ENCODE data around the gene KHDC4.

KHDC4 gene

DNA sequence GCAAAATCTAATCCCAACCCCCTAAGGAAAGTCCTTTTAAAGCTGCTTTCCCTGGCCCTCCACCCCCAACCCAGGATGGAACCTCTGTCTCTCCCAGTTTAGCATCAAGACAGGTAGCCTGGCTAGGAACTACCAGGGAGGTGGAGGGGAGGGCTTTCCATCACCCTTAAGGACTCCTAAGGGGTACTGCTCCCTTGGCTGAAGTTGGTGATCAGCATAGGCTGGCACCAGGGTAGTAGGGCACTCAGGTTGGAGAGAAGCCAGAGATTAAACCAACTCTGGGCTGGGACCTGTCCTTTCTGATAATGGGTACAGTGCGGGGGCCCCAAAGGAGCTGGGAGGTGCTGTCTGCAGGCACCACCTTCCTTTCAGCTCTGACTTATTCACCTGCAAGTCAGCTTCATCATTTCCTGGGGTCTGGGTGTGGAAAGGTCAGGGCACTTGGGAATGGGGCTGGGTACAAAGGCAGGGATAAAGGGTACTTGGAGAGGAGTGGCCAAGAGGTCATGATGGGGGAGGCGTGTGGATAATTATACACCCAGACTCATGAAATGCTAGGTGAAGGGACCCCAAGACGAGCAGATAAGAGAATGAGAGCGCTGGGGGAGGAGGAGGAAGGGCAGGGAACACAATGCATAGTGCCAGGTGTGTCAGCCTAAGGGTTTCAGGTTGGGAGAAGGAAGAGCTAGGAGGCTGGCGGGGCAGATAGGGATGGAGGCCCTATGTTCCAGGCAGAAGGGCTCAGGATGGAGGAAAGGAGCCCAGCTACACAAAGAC, 42.9 kb upstream of the KHDC4 start:
- peak overlapping the region; percentile 83 to 84 for H3K4me3 ChIP-seq (ENCODE audit: low read length in 2 of 2)
- H3K9ac ChIP-seq (ENCODE audit: low read depth in 1 of 2, low read length in 2 of 2) = peak overlapping the region; percentile 82 to 83
- H3K27me3 ChIP-seq (ENCODE audit: control insufficient read depth in 2 of 2, insufficient read depth in 2 of 2, low read length in 2 of 2) = no peaks in the 10 kb centered on the region
- no peaks in the 10 kb centered on the region for H3K9me3 ChIP-seq (ENCODE audit: control insufficient read depth in 2 of 2, low read length in 2 of 2)
- peak overlapping the region; percentile 87 to 94 for H3K27ac ChIP-seq (ENCODE audit: low read depth in 2 of 2, low read length in 2 of 2)
- peaks cover 66 to 69% of the 10 kb centered on the region in 2 donors for H3K4me1 ChIP-seq (ENCODE audit: control insufficient read depth in 2 of 2, insufficient read depth in 2 of 2, low read length in 2 of 2)
- H3K36me3 ChIP-seq (ENCODE audit: control insufficient read depth in 2 of 2, insufficient read depth in 2 of 2, low read length in 2 of 2) = peaks cover 0 to 5% of the 10 kb centered on the region in 2 donors

DNA sequence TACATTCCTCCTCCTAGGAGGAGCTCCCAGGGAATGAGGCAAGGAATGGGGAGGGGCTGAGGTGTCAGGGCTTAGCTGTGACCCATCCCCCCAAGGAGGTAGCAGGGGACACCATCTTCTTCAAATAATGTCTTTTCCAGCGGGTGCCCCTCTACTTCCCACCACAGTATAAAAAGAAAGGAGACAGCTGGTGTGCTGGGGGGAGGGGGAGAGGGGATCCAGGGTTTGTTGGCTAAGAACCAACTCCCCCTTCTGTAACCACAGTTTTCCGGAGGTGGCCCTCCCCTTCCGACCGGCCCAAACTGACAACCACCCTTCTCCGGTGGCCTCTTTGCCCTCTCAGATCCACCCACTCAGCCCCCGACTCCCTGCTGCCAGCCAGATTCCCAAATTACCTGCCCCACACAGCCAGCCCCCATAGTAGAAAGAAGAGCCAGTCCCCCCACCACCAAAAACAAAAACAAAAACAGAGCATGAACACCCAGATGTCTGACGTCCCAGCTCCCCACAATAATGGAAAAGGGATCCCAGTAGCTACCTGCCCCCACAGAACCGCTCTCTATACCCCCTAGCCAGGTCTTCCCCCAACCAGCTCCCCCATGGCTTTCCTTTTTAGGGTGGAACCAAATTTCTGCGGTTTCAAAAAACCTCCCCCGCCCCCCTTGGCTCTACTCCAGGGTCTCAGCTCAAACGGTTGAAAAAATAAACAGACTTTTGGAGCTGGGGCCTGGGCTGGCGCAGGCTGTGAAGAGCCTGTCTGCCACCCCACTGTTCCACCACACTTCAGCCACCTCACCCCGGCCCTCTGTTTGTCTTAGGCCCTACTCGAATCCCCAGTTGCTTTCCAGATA, 42.1 kb upstream of the KHDC4 start:
- Histone ChIP-seq H3K4me3 (ENCODE audit: low read length in 2 of 2) (peak overlapping the region; percentile 83 to 84), H3K9ac (ENCODE audit: low read depth in 1 of 2, low read length in 2 of 2) (peak overlapping the region; percentile 82 to 83), H3K27ac (ENCODE audit: low read depth in 2 of 2, low read length in 2 of 2) (peak overlapping the region; percentile 87 to 94), H3K4me1 (ENCODE audit: control insufficient read depth in 2 of 2, insufficient read depth in 2 of 2, low read length in 2 of 2) (peaks cover 58 to 67% of the 10 kb centered on the region in 2 donors), H3K36me3 (ENCODE audit: control insufficient read depth in 2 of 2, insufficient read depth in 2 of 2, low read length in 2 of 2) (peaks cover 0 to 5% of the 10 kb centered on the region in 2 donors), H3K9me3 (ENCODE audit: control insufficient read depth in 2 of 2, low read length in 2 of 2) (no peaks in the 10 kb centered on the region), H3K27me3 (ENCODE audit: control insufficient read depth in 2 of 2, insufficient read depth in 2 of 2, low read length in 2 of 2) (no peaks in the 10 kb centered on the region)

DNA sequence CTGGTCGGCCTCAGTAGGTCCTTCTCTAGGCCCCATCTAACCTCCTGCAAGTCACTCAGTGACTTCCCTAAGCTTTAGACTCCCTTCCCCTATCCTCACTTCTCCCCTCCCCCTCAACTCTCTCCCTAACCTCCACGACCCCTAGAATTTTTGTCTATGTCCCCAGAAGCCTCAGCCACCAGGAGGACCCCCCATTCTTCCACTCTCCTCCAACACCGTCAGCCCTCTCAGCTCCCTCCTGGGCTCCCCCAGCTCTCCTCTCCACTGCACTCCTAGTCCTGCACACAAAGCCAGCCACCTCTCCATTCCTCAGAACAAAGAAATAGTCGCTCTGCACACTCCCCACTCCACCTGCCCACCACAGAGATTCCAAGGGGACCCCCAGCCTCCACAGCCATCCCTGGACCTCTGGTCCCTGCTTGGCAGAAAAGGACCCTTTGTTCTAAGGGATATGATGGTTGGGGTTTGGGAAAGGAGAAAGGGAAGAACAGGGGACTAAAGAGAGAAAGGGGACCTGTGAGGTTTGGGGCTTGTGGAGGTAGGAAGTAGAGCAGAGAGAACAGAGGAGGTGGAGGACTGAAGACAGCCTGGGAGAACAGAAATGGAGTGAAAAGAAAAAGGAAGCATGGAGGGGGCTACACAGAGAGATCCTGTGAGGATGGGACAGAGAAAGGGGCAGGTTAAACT, 41.3 kb upstream of the KHDC4 start:
- H3K9ac ChIP-seq (ENCODE audit: low read depth in 1 of 2, low read length in 2 of 2) = peak overlapping the region; percentile 43 to 82
- H3K27me3 ChIP-seq (ENCODE audit: control insufficient read depth in 2 of 2, insufficient read depth in 2 of 2, low read length in 2 of 2) = no peaks in the 10 kb centered on the region
- peak overlapping the region; percentile 68 to 84 for H3K4me3 ChIP-seq (ENCODE audit: low read length in 2 of 2)
- H3K9me3 ChIP-seq (ENCODE audit: control insufficient read depth in 2 of 2, low read length in 2 of 2) = no peaks in the 10 kb centered on the region
- peaks cover 0 to 5% of the 10 kb centered on the region in 2 donors for H3K36me3 ChIP-seq (ENCODE audit: control insufficient read depth in 2 of 2, insufficient read depth in 2 of 2, low read length in 2 of 2)
- peak overlapping the region; percentile 55 to 94 for H3K27ac ChIP-seq (ENCODE audit: low read depth in 2 of 2, low read length in 2 of 2)
- H3K4me1 ChIP-seq (ENCODE audit: control insufficient read depth in 2 of 2, insufficient read depth in 2 of 2, low read length in 2 of 2) = peaks cover 54 to 65% of the 10 kb centered on the region in 2 donors

DNA sequence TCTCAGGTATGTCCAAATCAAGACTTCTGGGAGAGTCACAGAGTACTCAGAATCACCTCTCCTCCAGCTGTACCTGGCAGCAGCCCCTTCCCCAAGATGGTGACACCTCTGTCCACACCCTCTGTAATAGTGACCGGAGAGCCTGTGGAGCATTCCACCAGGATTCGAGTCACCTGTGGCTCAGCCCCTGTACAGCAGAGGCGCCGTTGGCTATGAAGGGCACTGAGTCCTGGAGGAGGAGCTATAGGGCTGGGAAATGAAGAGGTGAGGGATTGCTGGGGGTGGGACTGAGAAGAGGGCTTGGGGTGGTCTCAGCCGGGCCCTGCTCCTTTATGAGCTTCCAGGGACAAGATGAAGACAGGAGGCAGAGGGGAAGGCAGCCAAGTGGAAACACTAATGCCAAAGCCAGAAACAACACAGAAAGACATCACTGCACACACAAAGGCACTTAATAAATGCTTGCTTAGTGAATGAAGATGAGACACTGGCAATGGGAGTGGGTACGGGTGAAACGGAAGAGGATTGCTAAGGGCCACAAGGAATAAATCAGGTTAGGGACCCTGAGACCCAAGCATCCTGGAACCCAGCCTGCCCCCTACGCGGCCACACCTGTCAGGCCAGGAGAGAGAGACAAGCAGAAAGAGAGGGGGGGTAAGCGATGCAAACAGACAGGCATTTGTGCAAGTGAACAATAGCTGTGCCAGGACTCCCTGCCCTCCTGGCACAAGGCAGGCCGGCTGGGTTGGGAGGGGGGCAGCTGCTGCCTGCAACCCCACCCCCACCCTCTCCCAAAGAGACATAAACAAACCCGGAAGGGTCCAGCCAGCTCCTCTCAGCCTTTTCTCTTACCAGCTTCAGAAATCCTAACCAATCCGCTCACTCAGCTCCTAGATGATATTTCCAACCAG, 40.2 kb upstream of the KHDC4 start:
- H3K4me1 ChIP-seq (ENCODE audit: control insufficient read depth in 2 of 2, insufficient read depth in 2 of 2, low read length in 2 of 2) = peaks cover 53 to 64% of the 10 kb centered on the region in 2 donors
- H3K36me3 ChIP-seq (ENCODE audit: control insufficient read depth in 2 of 2, insufficient read depth in 2 of 2, low read length in 2 of 2) = peaks cover 7 to 10% of the 10 kb centered on the region in 2 donors
- no peaks in the 10 kb centered on the region for H3K27me3 ChIP-seq (ENCODE audit: control insufficient read depth in 2 of 2, insufficient read depth in 2 of 2, low read length in 2 of 2)
- H3K27ac ChIP-seq (ENCODE audit: low read depth in 2 of 2, low read length in 2 of 2) = peak overlapping the region; percentile 4 to 94
- peak overlapping the region in 1 of 2 donors; percentile 68 for H3K4me3 ChIP-seq (ENCODE audit: low read length in 2 of 2)
- H3K9ac ChIP-seq (ENCODE audit: low read depth in 1 of 2, low read length in 2 of 2) = peak overlapping the region; percentile 43 to 82
- no peaks in the 10 kb centered on the region for H3K9me3 ChIP-seq (ENCODE audit: control insufficient read depth in 2 of 2, low read length in 2 of 2)

DNA sequence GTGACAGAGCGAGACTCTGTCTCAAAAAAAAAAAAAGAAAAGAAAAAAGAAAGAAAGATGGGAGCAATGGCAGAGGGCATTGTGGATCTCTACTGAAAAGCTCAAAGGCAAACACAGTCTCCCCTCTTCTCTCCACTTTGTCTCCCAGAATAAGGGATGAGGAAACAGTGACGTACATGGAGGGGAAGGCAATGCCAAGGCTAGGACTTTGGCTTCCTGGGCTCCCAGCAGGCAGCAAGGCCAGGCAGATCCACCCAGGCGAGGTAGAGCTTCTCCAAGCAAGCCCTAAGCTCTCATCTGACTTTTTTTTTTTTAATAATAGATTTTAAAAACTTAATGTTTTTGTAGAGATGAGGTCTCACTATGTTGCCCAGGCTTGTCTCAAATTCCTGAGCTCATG, 39.5 kb upstream of the KHDC4 start:
- Histone ChIP-seq H3K9me3 (ENCODE audit: control insufficient read depth in 2 of 2, low read length in 2 of 2) (no peaks in the 10 kb centered on the region), H3K27ac (ENCODE audit: low read depth in 2 of 2, low read length in 2 of 2) (no peak overlapping the region), H3K36me3 (ENCODE audit: control insufficient read depth in 2 of 2, insufficient read depth in 2 of 2, low read length in 2 of 2) (peaks cover 14 to 16% of the 10 kb centered on the region in 2 donors), H3K4me1 (ENCODE audit: control insufficient read depth in 2 of 2, insufficient read depth in 2 of 2, low read length in 2 of 2) (peaks cover 53 to 62% of the 10 kb centered on the region in 2 donors), H3K9ac (ENCODE audit: low read depth in 1 of 2, low read length in 2 of 2) (no peak overlapping the region), H3K27me3 (ENCODE audit: control insufficient read depth in 2 of 2, insufficient read depth in 2 of 2, low read length in 2 of 2) (no peaks in the 10 kb centered on the region), H3K4me3 (ENCODE audit: low read length in 2 of 2) (no peak overlapping the region)

DNA sequence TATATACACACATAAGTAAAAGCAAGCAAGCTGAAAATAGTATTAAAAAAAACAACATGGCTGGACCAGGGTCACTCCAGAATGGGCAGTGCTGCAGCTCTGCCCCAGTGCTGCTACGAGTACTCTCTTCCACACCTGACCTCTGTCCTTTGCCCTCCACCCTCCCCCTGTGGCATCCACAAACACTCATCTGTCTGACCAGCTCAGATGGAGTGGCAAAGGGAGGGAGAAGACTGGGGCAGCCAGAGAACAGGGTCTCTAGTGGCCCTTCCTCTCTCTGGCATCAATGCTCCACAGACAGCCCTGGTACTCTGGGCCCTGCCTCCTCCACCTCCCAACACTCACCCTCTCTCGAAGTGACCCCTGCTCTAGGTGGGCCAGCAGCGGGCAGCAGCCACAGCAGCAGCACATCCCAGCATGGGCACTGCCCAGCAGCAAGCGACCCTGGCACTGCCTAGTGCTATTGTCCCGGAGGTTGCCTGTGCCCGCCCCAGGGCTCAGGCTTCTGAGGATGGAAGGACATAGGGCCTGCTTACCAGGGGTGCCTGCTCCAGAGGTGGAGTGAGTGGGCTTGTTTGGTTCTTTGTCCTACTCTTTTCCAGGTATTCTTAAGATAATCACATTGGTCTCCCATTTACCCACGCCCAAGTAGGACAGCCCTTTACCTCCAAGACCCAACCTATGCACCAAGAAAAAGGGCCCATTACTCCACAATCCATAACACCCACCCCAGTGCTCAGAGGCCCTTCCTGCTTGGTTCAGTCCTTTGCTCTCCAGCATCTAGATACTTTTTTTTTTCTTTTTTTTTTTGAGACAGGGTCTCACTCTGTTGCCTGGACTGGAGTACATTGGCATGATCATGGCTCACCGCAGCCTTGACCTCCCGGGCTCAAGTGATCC, 37.9 kb upstream of the KHDC4 start:
- H3K4me1 ChIP-seq (ENCODE audit: control insufficient read depth in 2 of 2, insufficient read depth in 2 of 2, low read length in 2 of 2) = peaks cover 62 to 71% of the 10 kb centered on the region in 2 donors
- no peak overlapping the region for H3K27ac ChIP-seq (ENCODE audit: low read depth in 2 of 2, low read length in 2 of 2)
- H3K9ac ChIP-seq (ENCODE audit: low read depth in 1 of 2, low read length in 2 of 2) = no peak overlapping the region
- H3K4me3 ChIP-seq (ENCODE audit: low read length in 2 of 2) = no peak overlapping the region
- no peaks in the 10 kb centered on the region for H3K9me3 ChIP-seq (ENCODE audit: control insufficient read depth in 2 of 2, low read length in 2 of 2)
- H3K27me3 ChIP-seq (ENCODE audit: control insufficient read depth in 2 of 2, insufficient read depth in 2 of 2, low read length in 2 of 2) = no peaks in the 10 kb centered on the region
- H3K36me3 ChIP-seq (ENCODE audit: control insufficient read depth in 2 of 2, insufficient read depth in 2 of 2, low read length in 2 of 2) = peaks cover 22 to 26% of the 10 kb centered on the region in 2 donors

DNA sequence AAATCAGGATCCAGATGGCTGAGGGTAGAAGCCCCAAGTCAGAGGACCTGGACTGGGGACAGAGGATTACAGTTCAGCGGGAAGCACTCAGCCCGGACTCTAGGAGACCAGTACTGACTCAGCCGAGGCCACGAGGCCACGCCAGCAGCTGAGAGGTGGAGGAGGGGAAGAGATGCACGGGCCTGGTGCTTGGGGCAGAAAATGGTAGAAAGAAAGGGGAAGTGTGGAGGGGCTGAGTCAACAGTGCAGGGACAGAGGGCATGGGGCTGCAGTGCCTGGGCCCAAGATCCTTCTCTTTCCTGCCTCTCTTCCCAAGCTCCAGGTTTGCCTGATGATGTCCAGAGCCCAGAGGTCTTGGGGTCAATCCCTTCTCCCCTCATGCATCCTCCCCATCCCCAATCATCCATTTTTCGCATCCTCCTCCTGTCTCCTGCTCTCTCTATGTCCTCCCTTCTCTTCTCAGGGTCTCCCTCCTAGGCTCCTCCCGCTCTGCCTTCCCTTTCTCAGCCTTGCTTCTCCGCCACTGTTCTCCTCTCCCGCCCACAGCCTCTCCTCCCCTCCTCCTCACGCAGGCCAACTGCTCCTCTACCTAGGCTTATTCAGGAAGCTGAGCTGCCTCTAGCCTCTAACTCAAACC, 36.4 kb upstream of the KHDC4 start:
- H3K9ac ChIP-seq (ENCODE audit: low read depth in 1 of 2, low read length in 2 of 2) = no peak overlapping the region
- H3K27me3 ChIP-seq (ENCODE audit: control insufficient read depth in 2 of 2, insufficient read depth in 2 of 2, low read length in 2 of 2) = no peaks in the 10 kb centered on the region
- H3K4me1 ChIP-seq (ENCODE audit: control insufficient read depth in 2 of 2, insufficient read depth in 2 of 2, low read length in 2 of 2) = peaks cover 57 to 64% of the 10 kb centered on the region in 2 donors
- peak overlapping the region in 1 of 2 donors; percentile 41 for H3K4me3 ChIP-seq (ENCODE audit: low read length in 2 of 2)
- H3K27ac ChIP-seq (ENCODE audit: low read depth in 2 of 2, low read length in 2 of 2) = peak overlapping the region; percentile 36 to 56
- H3K9me3 ChIP-seq (ENCODE audit: control insufficient read depth in 2 of 2, low read length in 2 of 2) = no peaks in the 10 kb centered on the region
- H3K36me3 ChIP-seq (ENCODE audit: control insufficient read depth in 2 of 2, insufficient read depth in 2 of 2, low read length in 2 of 2) = peaks cover 36 to 41% of the 10 kb centered on the region in 2 donors

DNA sequence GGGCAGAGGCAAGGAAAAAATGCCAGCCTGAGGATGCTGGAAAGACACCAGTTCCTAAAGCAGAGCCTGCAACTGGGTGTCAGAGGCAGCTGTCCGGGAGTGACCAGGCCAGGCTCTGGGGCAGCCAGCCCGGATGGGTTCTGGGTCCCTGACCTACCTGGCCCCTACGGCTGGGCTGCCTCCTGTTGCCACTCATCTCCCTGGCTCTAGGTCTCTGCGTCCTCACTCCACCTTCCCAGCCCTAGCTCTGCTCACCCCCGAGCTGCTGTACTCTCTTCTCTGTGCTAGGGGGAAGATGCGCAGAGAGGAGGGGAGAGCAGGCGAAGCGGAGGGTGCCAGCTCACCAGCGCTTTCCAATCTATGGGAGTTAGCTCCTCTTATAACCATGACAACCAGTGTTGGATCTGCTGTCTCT, 35.2 kb upstream of the KHDC4 start:
- no peak overlapping the region for H3K9ac ChIP-seq (ENCODE audit: low read depth in 1 of 2, low read length in 2 of 2)
- H3K27ac ChIP-seq (ENCODE audit: low read depth in 2 of 2, low read length in 2 of 2) = peak overlapping the region in 1 of 2 donors; percentile 56
- H3K36me3 ChIP-seq (ENCODE audit: control insufficient read depth in 2 of 2, insufficient read depth in 2 of 2, low read length in 2 of 2) = peaks cover 46 to 53% of the 10 kb centered on the region in 2 donors
- no peaks in the 10 kb centered on the region for H3K27me3 ChIP-seq (ENCODE audit: control insufficient read depth in 2 of 2, insufficient read depth in 2 of 2, low read length in 2 of 2)
- H3K4me1 ChIP-seq (ENCODE audit: control insufficient read depth in 2 of 2, insufficient read depth in 2 of 2, low read length in 2 of 2) = peaks cover 45 to 54% of the 10 kb centered on the region in 2 donors
- H3K4me3 ChIP-seq (ENCODE audit: low read length in 2 of 2) = no peak overlapping the region
- H3K9me3 ChIP-seq (ENCODE audit: control insufficient read depth in 2 of 2, low read length in 2 of 2) = no peaks in the 10 kb centered on the region
